Erythroblast (primary cell): ENCODE measurements around the gene PLAAT5.

ENCODE experiments used
- GATA1 ChIP-seq: IDR thresholded peaks from 2 replicates; pipeline ENCODE4 v1.6.1; 2011; ENCODE audit warnings: low read depth, mild to moderate bottlenecking, control low read depth, low read length, moderate library complexity
- POLR2A ChIP-seq: IDR thresholded peaks from 2 replicates; pipeline ENCODE4 v1.6.1; 2011; ENCODE audit warnings: mild to moderate bottlenecking, low read length

DNA sequence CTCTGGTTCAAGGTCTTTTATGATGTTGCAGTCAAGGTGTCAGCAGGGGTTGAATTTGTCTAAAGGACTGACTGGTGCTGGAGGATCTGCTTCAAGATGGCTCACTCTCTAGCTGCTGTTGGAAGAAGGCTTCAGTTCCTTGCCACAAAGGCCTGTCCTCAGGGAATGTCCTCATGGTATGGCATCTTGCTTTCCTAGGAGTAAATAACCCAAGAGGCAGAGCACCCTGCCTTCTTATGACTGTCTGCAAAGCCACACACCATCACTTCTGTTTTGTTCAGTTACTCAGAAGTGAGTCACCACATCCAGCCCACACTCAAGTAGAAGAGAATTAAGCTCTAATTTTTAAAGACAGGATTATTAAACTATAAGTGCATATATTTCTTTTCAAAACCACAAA lies 45.2 kb downstream of the PLAAT5 start:
- TF ChIP-seq POLR2A (no peak), GATA1 (no peak)
